HPDE6-E6E7 (cell line): Measurements from ENCODE around the gene VSIG2.

Experiments
- DNase-seq: peaks from one replicate; pipeline ENCODE4 v3.0.0; 2011; ENCODE audit warnings: missing footprints; ENCODE audit errors: extremely low spot score

VSIG2 gene

GRCh38 chr11:124763156-124763947, 11.3 kb upstream of the VSIG2 start:
- DNase-seq = no peak

- no peak for DNase-seq
These were observed 10.6 kb upstream of the VSIG2 start for GRCh38 chr11:124762624-124763155.

- no peak for DNase-seq
These were observed 10.1 kb upstream of the VSIG2 start, which contains the start of gene ESAM for GRCh38 chr11:124762105-124762623. Gene ESAM (minus strand): TSS chr11:124762290. CDS start chr11:124762154, 136 bp downstream.

- DNase-seq = no peak
These were observed 9.4 kb upstream of the VSIG2 start for GRCh38 chr11:124761301-124762104.

- no peak for DNase-seq
These were observed 8.8 kb upstream of the VSIG2 start for GRCh38 chr11:124760806-124761205.

- DNase-seq = no peak
These were observed 8.2 kb upstream of the VSIG2 start for GRCh38 chr11:124760205-124760652.

GRCh38 chr11:124759266-124760204, 7.5 kb upstream of the VSIG2 start:
- DNase-seq = no peak

- DNase-seq = no peak
These were observed 6.6 kb upstream of the VSIG2 start for GRCh38 chr11:124758355-124759265.

- DNase-seq = no peak
These were observed 5.3 kb upstream of the VSIG2 start for GRCh38 chr11:124757320-124757719.

- DNase-seq = no peak
These were observed 4.7 kb upstream of the VSIG2 start for GRCh38 chr11:124756753-124757227.

- DNase-seq = no peak
These were observed 4.1 kb upstream of the VSIG2 start for GRCh38 chr11:124756033-124756752.

- no peak for DNase-seq
These were observed 2.7 kb upstream of the VSIG2 start for GRCh38 chr11:124754710-124755109.

GRCh38 chr11:124754309-124754708, 2.3 kb upstream of the VSIG2 start:
- no peak for DNase-seq

- DNase-seq = no peak
These were observed 1.6 kb upstream of the VSIG2 start for GRCh38 chr11:124753624-124754023.

GRCh38 chr11:124753205-124753604, 1.1 kb upstream of the VSIG2 start:
- DNase-seq = no peak

GRCh38 chr11:124752471-124753102, 532 bp upstream of the VSIG2 start:
- DNase-seq = no peak

GRCh38 chr11:124751391-124751740, 689 bp downstream of the VSIG2 start:
- DNase-seq = no peak

- DNase-seq = no peak
These were observed 2.1 kb downstream of the VSIG2 start for GRCh38 chr11:124749912-124750311.
